ENCODE data around the gene THOP1.

DNA sequence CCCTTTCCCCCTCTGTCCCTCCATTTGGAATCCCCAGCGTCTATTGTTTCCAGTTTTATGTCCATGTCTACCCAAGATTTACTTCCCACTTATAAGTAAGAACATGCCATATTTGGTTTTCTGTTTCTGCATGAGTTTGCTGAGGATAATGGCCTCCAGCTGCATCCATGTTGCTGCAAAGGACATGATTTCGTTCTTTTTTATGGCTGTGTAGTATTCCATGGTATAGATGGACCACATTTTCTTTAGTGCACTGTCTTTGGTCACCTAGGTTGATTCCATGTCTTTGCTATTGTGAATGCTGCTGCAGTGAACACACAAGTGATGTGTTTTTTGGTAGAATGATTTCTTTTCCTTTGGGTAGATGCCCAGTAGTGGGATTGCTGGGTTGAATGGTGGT lies 59.8 kb downstream of the THOP1 start:
- no peak for TF ChIP-seq CTCF (IDR thresholded peaks at IDR 0.05; ENCODE audit: low read depth, low read length, poor library complexity, severe bottlenecking)
- TF ChIP-seq EZH2phosphoT487 (IDR thresholded peaks at IDR 0.05; ENCODE audit: borderline replicate concordance, low read length): no peak
